Fibroblast of lung (primary cell): ENCODE measurements around the gene SLC25A33. TPM values are rescaled to one million over a fixed set of nuclear protein-coding genes. Genes with fewer than 3 reads are reported as not detected.

ENCODE experiments used
- DNase-seq, 2 donors: peaks; one replicate each; pipeline versions ENCODE4 v3.0.0 to v3.0.0-alpha.2; 2010; ENCODE audit warnings: low read depth in 2 of 2
- H2AFZ ChIP-seq: 2 replicates; pipeline ENCODE4 v1.5.1; 2012; ENCODE audit warnings: low read length, control low read depth, inconsistent platforms
- H3K27ac ChIP-seq: 2 replicates; pipeline ENCODE4 v1.5.1; 2011; ENCODE audit warnings: low read length, control low read depth; ENCODE audit not compliant: insufficient read depth
- H3K27me3 ChIP-seq: 2 replicates; pipeline ENCODE4 v1.5.1; 2011; ENCODE audit warnings: mild to moderate bottlenecking, low read length; ENCODE audit not compliant: control insufficient read depth, insufficient read depth
- H3K36me3 ChIP-seq: 2 replicates; pipeline ENCODE4 v1.5.1; 2011; ENCODE audit warnings: low read length; ENCODE audit not compliant: control insufficient read depth, insufficient read depth
- H3K4me1 ChIP-seq: 2 replicates; pipeline ENCODE4 v1.5.1; 2011; ENCODE audit warnings: low read length; ENCODE audit not compliant: control insufficient read depth, insufficient read depth; ENCODE audit errors: extremely low read depth
- H3K4me2 ChIP-seq: 2 replicates; pipeline ENCODE4 v1.5.1; 2011; ENCODE audit warnings: low read length, control low read depth; ENCODE audit not compliant: insufficient read depth; ENCODE audit errors: extremely low read depth
- H3K4me3 ChIP-seq, 4 experiments: fragments of 200-600 bp in 1 of 4; sonication (generic) in 1 of 4; replicated peaks in 1 of 4; 2 replicates each; pipeline ENCODE4 v1.5.1; 2011 to 2016; ENCODE audit warnings: low read length in 4 of 4, low read depth in 3 of 4, mild to moderate bottlenecking in 3 of 4, control low read depth in 2 of 4, inconsistent platforms in 1 of 4, mixed read lengths in 1 of 4; ENCODE audit not compliant: insufficient read depth in 1 of 4; ENCODE audit errors: control extremely low read depth in 1 of 4
- H3K79me2 ChIP-seq: 2 replicates; pipeline ENCODE4 v1.5.1; 2012; ENCODE audit warnings: mild to moderate bottlenecking, low read length, inconsistent platforms; ENCODE audit not compliant: control insufficient read depth, insufficient read depth
- H3K9ac ChIP-seq: 2 replicates; pipeline ENCODE4 v1.5.1; 2011; ENCODE audit warnings: mild to moderate bottlenecking, low read length, control low read depth; ENCODE audit not compliant: insufficient read depth
- H3K9me3 ChIP-seq: 2 replicates; pipeline ENCODE4 v1.5.1; 2012; ENCODE audit warnings: low read depth, low read length; ENCODE audit not compliant: control insufficient read depth, insufficient read depth
- H4K20me1 ChIP-seq: 2 replicates; pipeline ENCODE4 v1.5.1; 2011; ENCODE audit warnings: low read length; ENCODE audit not compliant: control insufficient read depth, insufficient read depth; ENCODE audit errors: extremely low read depth
- CTCF ChIP-seq, 2 donors: IDR thresholded peaks in 1 of 2; conservative IDR thresholded peaks in 1 of 2; 1 replicate in 1 of 2; 2 replicates in 1 of 2; pipeline ENCODE4 v1.5.1; 2011 to 2012; ENCODE audit warnings: low read length in 2 of 2, control low read depth in 1 of 2, inconsistent platforms in 1 of 2, low read depth in 1 of 2, mild to moderate bottlenecking in 1 of 2
- EZH2 ChIP-seq: IDR thresholded peaks from 2 replicates; pipeline ENCODE4 v1.5.1; 2012; ENCODE audit warnings: low read length, control low read depth, mild to moderate bottlenecking; ENCODE audit errors: missing control alignments
- polyA plus RNA-seq, 2 donors: library from polyadenylated mRNA; depleted of rRNA in 1 of 2; stranded (reverse) in 1 of 2; unstranded in 1 of 2; fragments of >200 nt; gene quantifications; 2 replicates each; pipeline ENCODE4 v1.2.1, GENCODE V29; 2011 to 2012; ENCODE audit warnings: missing spikeins in 1 of 2
- total RNA-seq: library from RNA; depleted of rRNA; stranded (reverse); fragments of >200 nt; gene quantifications from 2 replicates; pipeline ENCODE4 v1.2.1, GENCODE V29; 2014

SLC25A33 gene
- total and polyA plus RNA-seq, 2 donors (not counting 1 experiment from before 2014, with no cell fraction given), result 3.5 to 4.8 TPM

GRCh38 chr1:9588551-9589143, 49.4 kb downstream of the SLC25A33 start, which contains the start of gene TMEM201:
Gene TMEM201 (plus strand): TSS chr1:9588911. CDS start chr1:9588931, 20 bp downstream.
- Histone ChIP-seq H3K36me3 (no peaks in the 10 kb centered on the region), H3K79me2 (peaks cover 34% of the 10 kb centered on the region)
- TF ChIP-seq CTCF (conservative IDR thresholded peaks at IDR 0.05 in 1 of 2, IDR thresholded peaks at IDR 0.05 in 1 of 2; ENCODE audit: low read depth in 1 of 2, low read length in 2 of 2), result peak; percentile 24 to 36
- no peak for TF ChIP-seq EZH2

GRCh38 chr1:9589144-9589718, 50.0 kb downstream of the SLC25A33 start:
- Histone ChIP-seq H3K27ac (peak overlapping the region; percentile 59), H2AFZ (peak overlapping the region; percentile 82), H3K27me3 (no peaks in the 10 kb centered on the region)

More at GRCh38 chr1:9588551-9589143, 49.4 kb downstream of the SLC25A33 start, which contains the start of gene TMEM201:
- DNase-seq, result peak; percentile 81 to 88
- peak within 1 kb of the TSS; percentile 64 to 83 (median 69) for H3K4me3 ChIP-seq
- peak within 1 kb of the TSS; percentile 67 for H3K9ac ChIP-seq
- no peaks in the 10 kb centered on the region for H3K27me3 ChIP-seq
- H2AFZ ChIP-seq, result peak within 1 kb of the TSS; percentile 96
- no peaks in the 10 kb centered on the region for H3K9me3 ChIP-seq
- H3K4me1 ChIP-seq, result peaks cover 14% of the 10 kb centered on the region
- H3K27ac ChIP-seq, result peak within 1 kb of the TSS; percentile 59
- H3K4me2 ChIP-seq, result peak within 1 kb of the TSS; percentile 99
- H4K20me1 ChIP-seq, result no peaks in the 10 kb centered on the region

More at GRCh38 chr1:9589144-9589718, 50.0 kb downstream of the SLC25A33 start:
- peaks cover 14% of the 10 kb centered on the region for H3K4me1 ChIP-seq
- no peaks in the 10 kb centered on the region for H4K20me1 ChIP-seq
- H3K36me3 ChIP-seq, result no peaks in the 10 kb centered on the region
- peak overlapping the region; percentile 99 for H3K4me2 ChIP-seq
- H3K9ac ChIP-seq, result peak overlapping the region; percentile 67
- peaks cover 38% of the 10 kb centered on the region for H3K79me2 ChIP-seq
- peak; percentile 32 to 37 for DNase-seq
- TF ChIP-seq EZH2, result no peak
- TF ChIP-seq CTCF (conservative IDR thresholded peaks at IDR 0.05 in 1 of 2, IDR thresholded peaks at IDR 0.05 in 1 of 2; ENCODE audit: low read depth in 1 of 2, low read length in 2 of 2), result no peak
- H3K9me3 ChIP-seq, result no peaks in the 10 kb centered on the region
- peak overlapping the region; percentile 59 to 83 (median 69) for H3K4me3 ChIP-seq
